ENCODE results near the gene INSR. TPM values are rescaled to one million over a fixed set of nuclear protein-coding genes. Genes with fewer than 3 reads are reported as not detected.
A peak's percentile ranks its signal among the peaks of the same experiment; 100 is the strongest.

The INSR gene
- total RNA-seq, 1 experiment from 2014 or later: 13.7 TPM

DNA sequence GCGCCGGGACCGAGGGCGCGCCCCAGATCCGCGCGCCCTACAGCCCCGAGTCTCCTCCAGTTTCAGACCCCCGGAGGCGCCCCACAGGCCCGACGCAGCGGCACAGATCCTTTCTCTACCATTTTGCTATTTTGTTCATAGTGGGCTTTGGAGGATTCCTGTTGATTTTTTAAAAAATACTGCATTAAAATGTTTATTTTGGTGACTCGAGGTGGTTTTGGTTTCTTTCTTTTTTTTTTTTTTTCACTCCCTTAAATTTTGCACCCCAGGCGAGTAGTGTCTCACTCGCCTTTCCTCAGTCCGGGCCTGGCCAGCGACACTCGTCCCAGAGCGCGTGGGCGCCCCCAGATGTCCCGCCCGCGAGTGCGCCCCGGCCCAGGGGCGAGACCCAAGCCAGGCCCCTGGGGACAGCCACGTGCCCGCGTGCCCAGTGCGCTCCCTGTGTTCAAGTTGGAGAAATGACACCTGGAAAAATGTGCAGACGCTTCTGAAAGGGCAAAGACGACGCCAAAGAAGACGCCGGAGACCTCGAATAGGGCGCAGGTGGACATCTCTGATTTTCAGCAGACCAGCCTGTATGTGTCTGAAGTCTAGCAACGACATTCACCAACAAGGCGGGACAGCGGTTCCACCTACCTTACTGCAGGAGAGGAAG is 471 bp upstream of the INSR start:
- ATAC-seq: peak; percentile 31
- Histone ChIP-seq H3F3A (ENCODE audit: low read length, unreplicated experiment) (no peaks in the 10 kb centered on the region), H3K9me3 (ENCODE audit: low read length) (no peaks in the 10 kb centered on the region), H2AFZ (ENCODE audit: low read length) (peak overlapping the region; percentile 99), H3K27me3 (ENCODE audit: low read length) (peaks cover 7% of the 10 kb centered on the region; the same call in 1 of the 2 replicates), H3K4me1 (ENCODE audit: insufficient read depth, low read length) (peaks cover 16% of the 10 kb centered on the region), H3K79me2 (ENCODE audit: low read length) (no peaks in the 10 kb centered on the region), H3K36me3 (ENCODE audit: low read depth, low read length) (no peaks in the 10 kb centered on the region), H4K20me1 (ENCODE audit: low read length) (no peaks in the 10 kb centered on the region), H3K9me2 (replicated peaks; ENCODE audit: low read length) (no peaks in the 10 kb centered on the region), H3K9ac (ENCODE audit: low read length) (peak overlapping the region; percentile 74), H3K4me3 (ENCODE audit: low read length) (peak overlapping the region; percentile 70), H3K27ac (ENCODE audit: low read length) (no peak overlapping the region), H3K4me2 (ENCODE audit: low read length) (peak overlapping the region; percentile 90)
- CTCF ChIA-PET: interaction anchor here (0.7 kb wide), 1 partner anchor 75 kb away, joined by 3 read pairs; no protein-coding TSS in a partner anchor
- BruUV-seq (replicated peaks): no TSS peak
- intact Hi-C loops (cut with micrococcal nuclease): loop anchor here (1.0 kb wide), 2 partner anchors 96 to 192 kb away; no protein-coding TSS in a partner anchor
- peak; percentile 48 for DNase-seq
- TF ChIP-seq, protein P1, sequence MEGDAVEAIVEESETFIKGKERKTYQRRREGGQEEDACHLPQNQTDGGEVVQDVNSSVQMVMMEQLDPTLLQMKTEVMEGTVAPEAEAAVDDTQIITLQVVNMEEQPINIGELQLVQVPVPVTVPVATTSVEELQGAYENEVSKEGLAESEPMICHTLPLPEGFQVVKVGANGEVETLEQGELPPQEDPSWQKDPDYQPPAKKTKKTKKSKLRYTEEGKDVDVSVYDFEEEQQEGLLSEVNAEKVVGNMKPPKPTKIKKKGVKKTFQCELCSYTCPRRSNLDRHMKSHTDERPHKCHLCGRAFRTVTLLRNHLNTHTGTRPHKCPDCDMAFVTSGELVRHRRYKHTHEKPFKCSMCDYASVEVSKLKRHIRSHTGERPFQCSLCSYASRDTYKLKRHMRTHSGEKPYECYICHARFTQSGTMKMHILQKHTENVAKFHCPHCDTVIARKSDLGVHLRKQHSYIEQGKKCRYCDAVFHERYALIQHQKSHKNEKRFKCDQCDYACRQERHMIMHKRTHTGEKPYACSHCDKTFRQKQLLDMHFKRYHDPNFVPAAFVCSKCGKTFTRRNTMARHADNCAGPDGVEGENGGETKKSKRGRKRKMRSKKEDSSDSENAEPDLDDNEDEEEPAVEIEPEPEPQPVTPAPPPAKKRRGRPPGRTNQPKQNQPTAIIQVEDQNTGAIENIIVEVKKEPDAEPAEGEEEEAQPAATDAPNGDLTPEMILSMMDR (conservative IDR thresholded peaks at IDR 0.05; ENCODE audit: low read depth, low read length): peak; percentile 57
- TF ChIP-seq EZH2 (IDR thresholded peaks at IDR 0.05; ENCODE audit: low read length, unreplicated experiment): no peak
- POLR2A ChIA-PET (ENCODE audit: unreplicated experiment): interaction anchor here (0.5 kb wide), 1 partner anchor 59 kb away, joined by 24 read pairs; no protein-coding TSS in a partner anchor

DNA sequence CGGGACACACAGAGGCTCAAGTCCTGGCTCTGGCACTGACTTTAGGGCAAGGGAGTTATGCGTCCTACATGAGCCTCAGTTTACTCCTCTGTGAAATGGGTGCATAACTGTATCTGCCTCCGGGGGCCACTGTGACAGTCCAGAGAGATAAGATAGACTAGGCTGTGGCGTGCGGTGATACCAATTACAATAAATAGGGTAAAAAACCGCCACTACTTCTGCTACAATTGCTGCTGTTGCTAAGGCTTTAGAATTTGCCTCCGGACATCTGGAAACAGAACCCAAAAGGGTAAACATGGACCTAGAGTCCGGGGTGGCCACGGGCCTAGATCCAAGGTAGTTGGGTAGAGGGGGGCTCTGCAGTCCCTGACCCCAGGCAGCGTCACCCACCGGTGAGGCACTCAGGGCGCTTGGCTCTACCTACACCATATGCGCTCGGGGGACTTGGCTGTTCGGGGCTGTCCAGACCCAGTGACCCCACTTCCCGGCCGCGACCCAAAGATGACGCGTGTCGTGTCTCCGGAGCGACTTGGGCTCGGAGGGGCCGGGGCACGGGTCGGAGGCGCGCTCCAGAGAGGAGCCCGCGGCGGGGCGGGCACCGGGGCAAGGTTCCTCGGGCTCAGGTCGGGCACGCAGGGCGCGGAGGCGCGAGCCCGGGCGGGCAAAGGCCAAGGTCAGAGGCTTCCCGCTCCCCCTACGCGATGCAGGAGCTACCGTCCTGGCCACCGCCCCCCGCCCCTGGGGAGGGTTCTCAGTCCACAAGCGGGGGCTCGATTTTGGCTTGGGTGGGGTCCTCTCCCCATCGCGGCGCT is 1.1 kb downstream of the INSR start:
- Histone ChIP-seq H3K9me3 (ENCODE audit: low read length) (no peaks in the 10 kb centered on the region), H3K27me3 (ENCODE audit: low read length) (no peaks in the 10 kb centered on the region), H4K20me1 (ENCODE audit: low read length) (no peaks in the 10 kb centered on the region), H3K9me2 (replicated peaks; ENCODE audit: low read length) (no peaks in the 10 kb centered on the region), H3F3A (ENCODE audit: low read length, unreplicated experiment) (no peaks in the 10 kb centered on the region), H3K4me1 (ENCODE audit: insufficient read depth, low read length) (peaks cover 16% of the 10 kb centered on the region), H2AFZ (ENCODE audit: low read length) (peak overlapping the region; percentile 93), H3K4me2 (ENCODE audit: low read length) (peak overlapping the region; percentile 90), H3K9ac (ENCODE audit: low read length) (peak overlapping the region; percentile 74; the same call in 1 of the 2 replicates), H3K79me2 (ENCODE audit: low read length) (no peaks in the 10 kb centered on the region), H3K4me3 (ENCODE audit: low read length) (peak overlapping the region; percentile 70), H3K36me3 (ENCODE audit: low read depth, low read length) (no peaks in the 10 kb centered on the region), H3K27ac (ENCODE audit: low read length) (no peak overlapping the region)
- ChIA-PET CTCF (interaction anchor here (0.7 kb wide), 1 partner anchor 191 kb away, joined by 4 read pairs; no protein-coding TSS in a partner anchor), POLR2A (ENCODE audit: unreplicated experiment) (no interaction called here)
- TF ChIP-seq EZH2phosphoT487 (IDR thresholded peaks at IDR 0.05; ENCODE audit: borderline replicate concordance, low read length) (no peak), EZH2 (IDR thresholded peaks at IDR 0.05; ENCODE audit: low read length, unreplicated experiment) (no peak)
- TF ChIP-seq, protein P1 (conservative IDR thresholded peaks at IDR 0.05; ENCODE audit: low read depth, low read length): no peak
- intact Hi-C loops (cut with micrococcal nuclease): no loop called here
- no TSS peak for BruUV-seq (replicated peaks)
- peak; percentile 11 for ATAC-seq
- no peak for DNase-seq
